ENCODE results near the gene DHDDS.
A peak's percentile ranks its signal among the peaks of the same experiment; 100 is the strongest.
"Not testable (repeated sequence)": the region's sequence is repeated elsewhere in the genome, so short reads cannot be mapped to it uniquely, and the experiment has no call there.

Gene DHDDS

GRCh38 chr1:26431979-26432695 lies at the start of gene DHDDS:
Gene DHDDS, plus strand, starts transcription at chr1:26432321. Its CDS starts 625 bp downstream, at chr1:26432946.
- peak; percentile 99 for DNase-seq

GRCh38 chr1:26384076-26384475 lies 48.0 kb upstream of the DHDDS start:
- DNase-seq: no peak

GRCh38 chr1:26385063-26385462 lies 47.1 kb upstream of the DHDDS start:
- DNase-seq: not testable (repeated sequence)

GRCh38 chr1:26387447-26387846 lies 44.7 kb upstream of the DHDDS start:
- DNase-seq: no peak

- DNase-seq: no peak
These were observed 43.2 kb upstream of the DHDDS start for GRCh38 chr1:26388791-26389445.

- DNase-seq: no peak
These were observed 42.4 kb upstream of the DHDDS start for GRCh38 chr1:26389604-26390247.

- no peak for DNase-seq
These were observed 40.7 kb upstream of the DHDDS start for GRCh38 chr1:26391450-26391849.

- DNase-seq: no peak
These were observed 36.4 kb upstream of the DHDDS start for GRCh38 chr1:26395754-26396153.

- DNase-seq: no peak
These were observed 33.1 kb upstream of the DHDDS start for GRCh38 chr1:26399034-26399433.

GRCh38 chr1:26401891-26402290 lies 30.2 kb upstream of the DHDDS start:
- no peak for DNase-seq

GRCh38 chr1:26403656-26404055 lies 28.5 kb upstream of the DHDDS start:
- DNase-seq: no peak

- DNase-seq: no peak
These were observed 27.5 kb upstream of the DHDDS start for GRCh38 chr1:26404641-26405040.

- DNase-seq: no peak
These were observed 26.7 kb upstream of the DHDDS start for GRCh38 chr1:26405281-26405915.

- DNase-seq: peak; percentile 81 to 86
These were observed 23.5 kb upstream of the DHDDS start for GRCh38 chr1:26408604-26409003.

GRCh38 chr1:26409191-26409807 lies 22.8 kb upstream of the DHDDS start:
- no peak for DNase-seq

- DNase-seq: no peak
These were observed 21.2 kb upstream of the DHDDS start, which contains the start of gene LIN28A for GRCh38 chr1:26410706-26411623. Gene LIN28A, plus strand, starts transcription at chr1:26410817. Its CDS starts 75 bp downstream, at chr1:26410892.

GRCh38 chr1:26411624-26412074 lies 20.5 kb upstream of the DHDDS start:
- no peak for DNase-seq

GRCh38 chr1:26412180-26412840 lies 19.8 kb upstream of the DHDDS start:
- no peak for DNase-seq

GRCh38 chr1:26413031-26413430 lies 19.1 kb upstream of the DHDDS start:
- no peak for DNase-seq

- peak; percentile 89 to 90 for DNase-seq
These were observed 14.9 kb upstream of the DHDDS start for GRCh38 chr1:26417111-26417759.
